K562 (cell line): ENCODE measurements around the gene TMPRSS9. TPM values are rescaled to one million over a fixed set of nuclear protein-coding genes. Genes with fewer than 3 reads are reported as not detected.

Experiments used
- ARID2 ChIP-seq: fragments of 450-650 bp; IDR thresholded peaks from 2 replicates; pipeline ENCODE4 v1.6.1; 2017; ENCODE audit warnings: antibody characterized with exemption, mild to moderate bottlenecking
- BHLHE40 ChIP-seq: IDR thresholded peaks from 2 replicates; pipeline ENCODE4 v1.6.1; 2011; ENCODE audit warnings: low read length, improper control_type of control experiment
- CEBPZ ChIP-seq: fragments of 150-350 bp; IDR thresholded peaks from 2 replicates; pipeline ENCODE4 v1.6.1; 2014; ENCODE audit warnings: low read depth, mild to moderate bottlenecking, low read length, borderline replicate concordance
- DEAF1 ChIP-seq: fragments of 450-650 bp; formaldehyde crosslinking; IDR thresholded peaks from 2 replicates; pipeline ENCODE4 v1.4.0; 2020; ENCODE audit warnings: mild to moderate bottlenecking, moderate library complexity
- ELF1 ChIP-seq: fragments of 200-800 bp; sonication (Bioruptor generic); IDR thresholded peaks from 2 replicates; pipeline ENCODE4 v1.6.1; 2016; ENCODE audit warnings: missing genetic modification characterization, missing compliant biosample characterization
- EP300 ChIP-seq: IDR thresholded peaks from 2 replicates; pipeline ENCODE4 v1.6.1; 2012; ENCODE audit warnings: low read length, improper control_type of control experiment
- GTF3C2 ChIP-seq: IDR thresholded peaks from 3 replicates; pipeline ENCODE4 v1.6.1; 2011; ENCODE audit warnings: borderline replicate concordance, mild to moderate bottlenecking, moderate library complexity; ENCODE audit not compliant: insufficient read length; ENCODE audit errors: extremely low read depth
- JUN ChIP-seq, 2 experiments: sonication (generic) in 1 of 2; formaldehyde crosslinking in 1 of 2; IDR thresholded peaks; 2 replicates each; pipeline versions ENCODE4 v1.6.1 to v1.8.0; 2012 to 2022; ENCODE audit warnings: borderline replicate concordance in 2 of 2, mild to moderate bottlenecking in 2 of 2, improper control_type of control experiment in 1 of 2, low read depth in 1 of 2, low read length in 1 of 2, missing genetic modification reagents in 1 of 2
- JUND ChIP-seq, 2 experiments: IDR thresholded peaks; 2 replicates in 1 of 2; 3 replicates in 1 of 2; pipeline ENCODE4 v1.6.1; 2011; ENCODE audit warnings: borderline replicate concordance in 2 of 2, low read depth in 2 of 2, low read length in 2 of 2, improper control_type of control experiment in 1 of 2, missing biosample characterization in 1 of 2, missing genetic modification characterization in 1 of 2, missing genetic modification reagents in 1 of 2
- NCOA1 ChIP-seq: fragments of 450-650 bp; IDR thresholded peaks from 2 replicates; pipeline ENCODE4 v1.6.1; 2016; ENCODE audit warnings: low read depth
- SMAD3 ChIP-seq: fragments of 450-650 bp; formaldehyde crosslinking; conservative IDR thresholded peaks from 2 replicates; pipeline ENCODE4 v1.4.0; 2020; ENCODE audit warnings: mild to moderate bottlenecking
- SNAPC5 ChIP-seq: fragments of 250-450 bp; sonication (Bioruptor Pico); IDR thresholded peaks from 2 replicates; pipeline ENCODE4 v1.8.0; 2021; ENCODE audit warnings: moderate library complexity, mild to moderate bottlenecking, inconsistent platforms
- TCF15 ChIP-seq: fragments of 250-450 bp; sonication (Bioruptor Pico); IDR thresholded peaks from 2 replicates; pipeline ENCODE4 v1.8.0; 2022; ENCODE audit warnings: moderate library complexity, mild to moderate bottlenecking, inconsistent platforms
- YY1 ChIP-seq, 3 experiments: IDR thresholded peaks; 2 replicates each; pipeline ENCODE4 v1.6.1; 2011; ENCODE audit warnings: low read length in 2 of 3, mild to moderate bottlenecking in 2 of 3, moderate library complexity in 2 of 3, borderline replicate concordance in 1 of 3, control low read depth in 1 of 3, low read depth in 1 of 3; ENCODE audit not compliant: insufficient read depth in 3 of 3, insufficient replicate concordance in 2 of 3, control insufficient read depth in 1 of 3, insufficient read length in 1 of 3; ENCODE audit errors: extremely low read depth in 1 of 3
- ZNF212 ChIP-seq: fragments of 450-650 bp; formaldehyde crosslinking; IDR thresholded peaks from 2 replicates; pipeline ENCODE4 v1.4.0; 2020; ENCODE audit warnings: mild to moderate bottlenecking
- ZNF232 ChIP-seq: sonication (generic); formaldehyde crosslinking; IDR thresholded peaks from 2 replicates; pipeline ENCODE4 v1.8.0; 2022; ENCODE audit warnings: mild to moderate bottlenecking, missing genetic modification reagents
- ZNF282 ChIP-seq: sonication (generic); formaldehyde crosslinking; IDR thresholded peaks from 2 replicates; pipeline ENCODE4 v1.8.1; 2023; ENCODE audit warnings: missing genetic modification reagents
- polyA plus RNA-seq, 8 experiments: library from polyadenylated mRNA; depleted of rRNA in 4 of 8; stranded (reverse) in 5 of 8; unstranded in 3 of 8; fragments of >200 nt; fragmentation: Nextera tagmentation in 2 of 8; fragmentation: Illumina TruSeq in 1 of 8; extraction: Ambion mirVana in 2 of 8; extraction: Trizol in 1 of 8; gene quantifications; 2 replicates each; pipeline versions ENCODE4 v1.2.1 to v1.2.3, GENCODE V29; 2011 to 2014; ENCODE audit warnings: inconsistent platforms in 1 of 8, missing spikeins in 1 of 8
- total RNA-seq, 7 experiments: library from RNA; depleted of rRNA in 6 of 7; stranded (reverse); fragments of >200 nt in 6 of 7; fragmentation: Illumina TruSeq in 2 of 7; extraction: Trizol in 2 of 7; gene quantifications; 2 replicates each; pipeline versions ENCODE4 v1.2.1 to v1.2.3, GENCODE V29; 2011 to 2021; ENCODE audit warnings: low replicate concordance in 1 of 7

TMPRSS9 gene
- total and polyA plus RNA-seq, 9 of the 15 experiments (the other 6 are each of a cell fraction or from before 2014, with no cell fraction given) = 0.01 to 0.03 TPM; not detected in 7

- no peak for TF ChIP-seq JUN (IDR thresholded peaks at IDR 0.05; ENCODE audit: borderline replicate concordance, low read depth, low read length)
- no peak for TF ChIP-seq JUN (CRISPR knock-in tag; IDR thresholded peaks at IDR 0.05; ENCODE audit: borderline replicate concordance)
- TF ChIP-seq ZNF212 (CRISPR knock-in tag) = no peak
- TF ChIP-seq EP300 = 0 out of 2 replicates have a peak, but pooled peaks have one; percentile 11
- TF ChIP-seq ELF1 (tag) = no peak
- TF ChIP-seq ZNF232 (CRISPR knock-in tag) = no peak
- TF ChIP-seq NCOA1 = no peak
- no peak for TF ChIP-seq TCF15 (CRISPR knock-in tag)
- TF ChIP-seq SNAPC5 (CRISPR knock-in tag) = no peak
- TF ChIP-seq BHLHE40 = peak; percentile 44; the same call in 1 of the 2 replicates
- TF ChIP-seq CEBPZ = no peak
- TF ChIP-seq DEAF1 (CRISPR knock-in tag) = peak; percentile 73
- TF ChIP-seq ZNF282 (CRISPR knock-in tag) = no peak
- no peak for TF ChIP-seq SMAD3 (CRISPR knock-in tag)
- no peak for TF ChIP-seq GTF3C2
- TF ChIP-seq JUND (IDR thresholded peaks at IDR 0.05; ENCODE audit: borderline replicate concordance, low read depth, low read length) = peak; percentile 31; the same call in 1 of the 2 replicates
- TF ChIP-seq JUND (tag; IDR thresholded peaks at IDR 0.05; ENCODE audit: borderline replicate concordance, low read depth, low read length) = no peak
- TF ChIP-seq YY1 (IDR thresholded peaks at IDR 0.05; ENCODE audit: borderline replicate concordance in 1 of 3, control insufficient read depth in 1 of 3, extremely low read depth in 1 of 3, insufficient read depth in 3 of 3, insufficient read length in 1 of 3, insufficient replicate concordance in 2 of 3, low read depth in 1 of 3, low read length in 2 of 3) = no peak
- TF ChIP-seq ARID2 = peak; percentile 74; the same call in 1 of the 2 replicates
These were observed 31.2 kb downstream of the TMPRSS9 start (continued) for GRCh38 chr19:2391118-2391725.
